ENCODE results near the gene GINS1.

DNA sequence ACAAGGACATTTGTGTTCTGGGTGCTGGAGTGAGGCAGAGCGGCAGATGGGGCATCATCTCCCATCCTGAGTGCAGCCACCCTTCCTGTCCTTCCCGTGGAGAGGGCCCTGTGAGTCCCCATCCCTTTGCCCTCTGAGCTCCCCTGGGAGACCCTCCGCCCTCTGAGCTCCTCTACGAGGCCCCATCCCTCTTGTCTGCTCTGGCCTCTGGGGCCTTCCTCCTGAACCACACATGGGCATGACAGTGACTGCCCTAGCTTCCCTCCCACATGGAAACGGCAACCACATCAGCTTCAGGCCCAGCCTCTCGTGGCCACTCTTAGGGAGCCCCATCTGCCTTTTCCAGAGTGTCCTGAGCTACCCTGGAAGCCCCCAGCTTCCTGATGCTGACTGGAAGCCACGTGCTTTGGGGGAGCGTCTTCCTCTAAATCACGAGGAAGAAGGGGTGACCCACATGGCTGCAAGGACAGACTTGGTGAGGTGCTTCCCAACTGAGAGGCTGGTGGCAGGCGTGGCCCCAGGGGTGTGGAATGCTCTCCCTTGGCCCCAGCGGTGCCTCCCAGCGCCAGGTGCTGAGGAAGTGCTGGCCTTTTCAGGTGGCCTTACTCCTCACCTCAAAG, 52.6 kb downstream of the GINS1 start:
- no peak for TF ChIP-seq CTCF (IDR thresholded peaks at IDR 0.05)
- TF ChIP-seq POLR2A (IDR thresholded peaks at IDR 0.05), result no peak
